GM21515 (cell line): ENCODE data around the gene EDEM3.
A peak's percentile ranks its signal among the peaks of the same experiment; 100 is the strongest.

ENCODE experiments used
- ATAC-seq: cut with Tn5 transposase; IDR thresholded peaks from one replicate; pipeline ENCODE4 v1.9.1; 2021; ENCODE audit not compliant: unreplicated experiment

Gene EDEM3

DNA sequence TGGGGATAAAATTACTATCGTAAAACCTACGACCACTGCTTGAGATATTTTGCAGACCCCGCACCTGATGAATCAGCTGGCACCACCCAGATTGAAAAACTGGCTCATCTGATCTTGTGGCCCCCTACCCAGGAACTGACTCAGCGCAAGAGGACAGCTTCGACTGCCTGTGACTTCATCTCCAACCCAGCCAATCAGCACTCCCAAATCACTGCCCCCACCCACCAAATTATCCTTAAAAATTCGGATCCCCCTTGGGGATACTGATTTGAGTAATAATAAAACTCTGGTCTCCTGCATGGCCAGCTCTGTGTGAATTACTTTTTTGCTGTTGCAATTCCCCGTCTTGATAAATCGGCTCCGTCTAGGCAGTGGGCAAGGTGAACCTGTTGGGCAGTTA lies 81.4 kb downstream of the EDEM3 start:
- ATAC-seq: no peak

DNA sequence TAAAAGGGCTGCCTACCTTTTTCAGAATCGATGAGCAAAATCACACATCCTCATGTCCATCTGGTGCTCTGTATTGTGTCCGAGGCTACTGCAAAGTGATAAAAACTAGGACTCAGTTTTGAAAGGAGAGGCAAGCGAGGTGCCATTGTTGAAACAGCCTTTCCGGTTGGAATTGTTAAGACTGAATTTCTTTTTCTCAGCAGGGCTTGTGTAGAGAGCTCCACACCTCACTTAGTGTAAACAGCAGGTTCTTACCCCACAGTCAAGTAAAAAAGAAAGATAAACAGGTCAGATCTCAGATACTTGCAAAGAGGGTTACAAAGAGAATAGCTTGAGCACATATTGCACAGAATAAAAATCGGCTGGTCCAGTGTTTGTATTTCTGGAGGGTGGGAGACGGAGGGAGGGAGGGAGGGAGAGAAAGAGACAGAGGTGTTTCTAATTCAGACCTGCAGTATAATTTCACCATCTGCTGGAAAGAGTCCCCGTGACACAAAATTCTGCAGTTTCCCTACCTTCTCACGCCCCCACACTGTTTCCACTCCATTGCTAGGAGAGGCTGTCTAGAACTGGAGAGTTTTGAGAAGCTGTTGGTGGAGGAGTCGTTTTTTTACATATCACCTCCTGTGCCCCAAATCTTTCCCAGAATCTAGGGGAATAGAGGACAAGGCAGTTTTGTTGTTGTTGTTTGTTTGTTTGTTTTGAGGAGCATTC lies 82.5 kb downstream of the EDEM3 start:
- ATAC-seq: no peak

DNA sequence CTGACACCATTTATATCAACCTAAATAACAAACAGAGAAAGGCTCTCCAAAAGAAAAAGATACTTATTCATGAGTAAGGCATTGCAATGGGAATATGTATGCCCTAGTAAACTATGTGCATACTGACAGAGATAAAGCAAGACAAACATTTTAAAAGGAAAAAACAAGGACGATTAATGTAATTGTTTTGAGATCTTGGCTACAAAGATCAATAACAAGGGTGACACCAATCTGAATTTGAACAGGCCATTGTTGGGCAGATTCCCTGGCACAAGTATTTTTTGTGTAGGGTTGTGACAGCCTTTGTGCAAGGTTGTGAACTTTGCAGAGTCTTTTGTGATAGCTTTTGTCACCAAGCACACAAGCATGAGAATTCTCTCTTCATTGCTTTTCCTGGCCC lies 85.3 kb downstream of the EDEM3 start:
- no peak for ATAC-seq

DNA sequence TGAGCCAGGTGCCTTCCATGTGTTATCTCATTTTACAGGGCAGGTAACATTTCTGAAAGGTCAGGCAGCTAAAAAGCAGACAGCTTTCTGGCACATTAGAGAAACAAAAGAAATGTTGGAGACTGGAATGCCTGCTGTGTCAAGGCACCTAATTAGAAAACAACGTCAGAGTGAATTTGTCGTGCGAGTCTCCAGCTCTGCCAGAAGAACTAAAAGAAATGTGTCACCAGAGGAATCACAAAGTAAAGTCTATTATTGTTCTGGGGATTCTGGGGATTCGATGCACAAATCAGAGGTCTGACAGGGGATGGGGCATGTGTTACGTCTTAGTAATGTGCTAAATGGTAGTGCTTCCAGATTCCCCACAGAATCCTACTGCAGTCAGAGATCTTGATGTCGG lies 89.3 kb downstream of the EDEM3 start:
- ATAC-seq: no peak

DNA sequence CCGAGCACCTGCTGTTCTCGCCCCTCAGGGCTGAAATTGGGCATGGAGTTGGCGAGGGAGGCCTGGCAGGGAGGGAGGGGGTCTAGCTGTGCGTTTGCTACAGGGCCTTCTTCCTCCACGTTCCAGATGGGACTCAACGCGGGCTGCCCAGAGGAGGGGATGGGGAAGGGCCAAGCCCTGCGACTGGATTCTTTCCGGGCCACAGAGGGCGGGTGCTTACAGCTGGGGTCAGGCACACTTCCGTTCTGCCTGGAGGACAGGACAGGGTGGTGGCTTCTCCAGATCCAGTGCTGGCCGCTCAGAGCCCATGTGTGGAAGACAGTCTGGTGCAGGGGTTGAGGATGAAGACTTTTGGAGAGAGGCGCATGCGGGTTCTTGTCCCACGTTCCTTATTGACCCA lies 90.0 kb downstream of the EDEM3 start:
- no peak for ATAC-seq

DNA sequence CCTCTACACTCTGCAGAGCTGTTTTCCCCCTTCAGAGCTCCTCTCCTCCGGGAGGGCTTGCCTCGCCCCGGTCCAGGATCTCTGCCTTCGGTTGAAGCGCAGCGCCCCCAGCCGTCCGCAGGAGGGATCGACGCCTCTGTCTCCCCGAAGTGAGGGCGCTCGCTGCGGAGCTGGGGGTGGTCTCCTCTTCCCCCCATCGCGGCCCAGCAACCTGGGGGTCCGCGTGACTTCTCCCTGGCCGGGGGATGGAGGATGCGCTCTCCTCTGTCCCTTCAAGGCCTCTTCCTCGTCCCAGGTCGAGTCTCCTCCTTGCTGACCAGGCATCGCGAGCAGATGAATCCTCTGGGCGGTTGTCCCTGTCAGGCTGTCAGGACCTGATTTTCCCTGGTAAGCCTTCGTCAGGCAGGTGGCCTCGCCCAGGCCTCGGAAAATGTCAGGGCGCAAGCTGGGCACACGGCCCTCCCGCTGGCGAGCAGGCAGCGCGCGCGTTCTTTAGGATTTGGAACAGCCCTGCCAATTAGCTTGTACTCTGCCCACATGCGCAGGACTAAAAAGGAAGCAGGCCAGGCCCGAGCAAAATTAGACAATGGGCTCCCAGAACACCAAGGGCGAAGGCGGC lies 90.5 kb downstream of the EDEM3 start:
- peak; percentile 66 for ATAC-seq

DNA sequence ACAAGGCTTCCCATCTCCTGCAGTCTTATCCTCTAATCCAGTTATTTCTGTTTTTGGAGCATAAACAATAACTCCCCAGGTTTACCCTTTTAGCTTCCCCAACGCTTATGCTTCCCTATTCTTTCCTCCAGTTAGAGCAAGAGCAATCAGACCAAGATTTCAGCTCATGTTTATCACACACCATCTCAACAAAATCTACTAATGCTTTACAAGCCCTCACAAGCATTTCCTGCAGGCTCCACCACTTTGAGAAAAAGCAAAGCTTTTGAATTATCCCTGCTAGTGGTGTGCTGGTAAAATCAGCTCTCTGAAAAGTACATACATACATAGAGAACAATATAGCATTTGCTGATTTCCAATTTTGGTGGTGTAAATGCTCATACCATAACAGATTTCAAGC lies 92.9 kb downstream of the EDEM3 start:
- ATAC-seq: no peak

DNA sequence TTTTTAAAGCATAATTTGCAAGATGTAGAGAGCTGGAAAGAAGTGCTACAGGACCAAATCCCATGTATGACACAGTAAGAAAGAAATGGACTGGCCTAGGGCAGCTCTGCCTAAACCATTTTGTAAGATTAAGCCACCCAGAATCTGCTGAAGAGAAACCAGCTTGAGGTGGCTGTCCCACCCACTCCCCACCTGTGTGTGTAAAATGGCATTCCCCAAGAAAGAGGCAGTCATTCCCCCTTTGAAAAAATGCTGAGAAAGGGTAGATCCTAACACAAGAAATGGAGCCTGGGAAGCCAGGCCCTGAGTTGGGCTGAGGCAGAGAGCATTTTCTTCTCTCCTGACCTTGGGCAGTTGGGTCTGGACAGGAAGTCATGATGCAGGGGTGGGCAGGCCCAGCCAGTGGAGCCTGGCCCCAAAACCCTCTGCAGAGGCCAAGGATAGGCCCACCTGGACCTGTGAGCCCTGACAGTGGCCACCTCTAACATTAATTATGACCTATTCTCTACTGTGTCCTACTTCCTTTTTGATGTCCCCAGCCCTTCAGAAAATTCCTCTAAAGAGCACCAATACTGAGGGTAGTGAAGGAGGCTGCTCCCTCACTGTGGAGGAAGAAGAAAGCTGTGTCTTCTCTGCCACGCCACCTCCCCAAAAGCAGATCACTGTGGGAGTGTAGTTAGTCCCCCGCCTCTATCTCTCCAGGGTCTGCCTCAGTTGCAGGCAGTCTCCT lies 94.0 kb downstream of the EDEM3 start:
- no peak for ATAC-seq

DNA sequence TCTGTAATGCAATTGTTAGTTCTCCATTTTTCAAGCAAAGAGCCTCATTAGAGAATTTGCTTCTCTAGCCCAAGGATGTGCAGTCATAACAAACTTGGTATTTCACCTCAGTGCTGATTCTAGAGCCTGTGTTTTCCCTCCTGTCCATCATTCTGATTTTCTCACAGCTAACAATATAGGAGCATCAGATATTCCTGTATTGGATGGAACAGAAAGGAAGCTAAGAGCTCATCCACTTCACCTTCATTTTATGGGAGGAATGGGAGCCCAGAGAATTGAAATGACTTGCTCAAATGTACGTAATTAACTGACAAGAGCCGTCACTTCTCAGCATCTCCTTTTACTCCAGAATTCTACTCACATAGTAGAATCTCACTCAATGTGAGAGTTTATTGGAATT lies 96.6 kb downstream of the EDEM3 start:
- no peak for ATAC-seq

DNA sequence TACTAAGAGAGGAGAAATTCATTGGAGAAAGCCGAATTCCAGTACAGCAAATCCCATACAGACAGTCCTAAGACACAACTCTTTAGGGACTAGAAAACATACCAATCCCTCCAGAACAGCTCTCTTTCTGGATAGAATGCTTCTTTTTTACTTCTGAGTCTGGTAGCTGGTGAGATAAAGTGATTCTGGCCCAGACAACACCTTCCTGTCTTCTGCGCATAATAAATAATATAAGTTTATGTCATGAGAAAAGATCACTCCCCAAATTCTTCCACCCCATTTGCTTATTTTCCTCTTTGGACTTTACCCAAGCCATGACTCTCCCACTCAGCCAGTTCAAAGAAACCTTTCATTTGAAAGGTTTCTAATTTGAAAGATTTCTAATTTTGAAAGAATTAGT lies 98.4 kb downstream of the EDEM3 start:
- ATAC-seq: no peak

DNA sequence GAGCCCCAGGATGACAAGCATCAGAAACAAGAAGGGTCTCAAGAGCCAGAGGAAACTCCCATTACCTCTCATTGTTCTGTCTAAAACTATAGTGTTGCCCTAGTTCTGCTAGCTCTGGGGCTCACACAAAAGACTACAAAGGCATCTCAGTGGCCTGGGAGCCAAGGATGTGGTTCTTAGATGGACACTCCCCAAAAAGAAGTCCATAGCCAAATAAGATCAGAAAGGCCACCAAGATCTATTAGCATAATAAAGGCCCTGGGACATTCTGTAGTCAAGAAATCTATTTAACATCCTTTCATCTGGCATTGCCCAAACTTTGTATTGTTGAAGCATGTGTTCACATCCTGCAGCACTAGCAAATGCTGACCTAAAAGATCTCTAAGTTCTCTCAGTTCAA lies 99.5 kb downstream of the EDEM3 start:
- ATAC-seq: no peak

DNA sequence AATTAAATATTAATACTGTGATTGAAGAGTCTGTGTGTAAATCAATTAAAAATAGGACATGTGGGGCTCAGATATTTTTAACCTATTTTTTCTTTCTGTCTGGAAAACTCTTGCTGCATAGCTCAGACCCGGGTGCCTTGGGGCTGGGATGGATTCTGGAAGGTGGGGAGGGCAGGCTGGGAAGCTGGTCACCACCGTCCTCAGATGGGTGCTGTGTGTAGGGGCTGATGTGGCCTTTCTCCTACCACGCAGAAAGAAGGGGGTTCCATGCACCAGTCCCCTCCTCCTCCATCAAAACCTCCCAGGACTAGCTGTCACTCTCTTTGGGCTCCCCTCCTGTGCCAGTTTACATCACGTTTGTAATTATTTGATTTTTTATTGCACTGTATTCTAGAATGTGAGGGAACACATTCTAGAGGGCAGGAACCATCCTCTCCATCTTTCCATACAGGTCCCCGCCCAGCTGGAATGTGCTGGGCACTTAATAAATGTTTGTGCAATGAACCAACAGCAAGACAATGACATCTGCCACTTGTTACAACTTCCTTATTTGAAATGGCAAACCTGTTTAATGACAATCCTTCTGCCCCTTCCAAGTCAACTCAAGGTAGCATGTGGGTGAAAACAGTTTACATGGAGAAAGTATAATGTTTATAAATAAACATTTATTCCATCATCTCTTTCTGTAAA lies 104.3 kb downstream of the EDEM3 start:
- no peak for ATAC-seq

DNA sequence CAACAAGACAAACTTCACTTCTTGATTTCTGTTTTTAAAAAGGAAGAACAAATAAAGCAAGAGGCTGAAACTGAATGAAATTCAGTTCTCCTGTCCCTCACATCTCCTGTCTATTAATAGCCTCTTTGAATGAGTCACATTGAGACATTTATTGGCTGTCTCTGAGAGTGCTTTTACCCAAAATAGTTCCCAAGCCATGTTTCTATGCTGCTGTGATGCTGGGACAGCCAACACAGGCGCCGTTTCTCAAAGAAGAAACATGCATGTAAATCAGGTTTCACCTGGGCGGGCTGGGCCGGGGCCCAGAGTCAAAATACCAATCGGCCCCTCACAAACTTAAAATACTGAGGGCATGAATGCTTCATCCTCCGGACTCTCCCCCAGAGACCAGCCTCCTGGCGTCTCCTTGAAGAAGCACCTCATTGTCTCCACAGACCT lies 105.2 kb downstream of the EDEM3 start:
- peak; percentile 92 for ATAC-seq

DNA sequence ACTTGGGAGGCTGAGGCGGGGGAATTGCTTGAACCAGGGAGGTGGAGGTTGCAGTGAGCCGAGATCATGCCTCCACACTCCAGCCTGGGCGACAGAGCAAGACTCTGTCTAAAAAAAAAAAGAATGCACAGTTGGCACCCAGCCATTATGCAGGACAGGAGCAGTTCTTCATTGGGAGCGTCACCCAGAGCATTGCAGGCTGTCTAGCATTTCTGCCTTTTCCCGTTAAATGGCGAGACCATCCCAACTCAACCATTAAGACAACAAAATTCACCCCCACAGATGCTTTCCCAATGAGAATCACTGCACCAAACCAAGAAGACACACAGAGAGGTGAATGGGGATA lies 105.8 kb downstream of the EDEM3 start:
- ATAC-seq: no peak

DNA sequence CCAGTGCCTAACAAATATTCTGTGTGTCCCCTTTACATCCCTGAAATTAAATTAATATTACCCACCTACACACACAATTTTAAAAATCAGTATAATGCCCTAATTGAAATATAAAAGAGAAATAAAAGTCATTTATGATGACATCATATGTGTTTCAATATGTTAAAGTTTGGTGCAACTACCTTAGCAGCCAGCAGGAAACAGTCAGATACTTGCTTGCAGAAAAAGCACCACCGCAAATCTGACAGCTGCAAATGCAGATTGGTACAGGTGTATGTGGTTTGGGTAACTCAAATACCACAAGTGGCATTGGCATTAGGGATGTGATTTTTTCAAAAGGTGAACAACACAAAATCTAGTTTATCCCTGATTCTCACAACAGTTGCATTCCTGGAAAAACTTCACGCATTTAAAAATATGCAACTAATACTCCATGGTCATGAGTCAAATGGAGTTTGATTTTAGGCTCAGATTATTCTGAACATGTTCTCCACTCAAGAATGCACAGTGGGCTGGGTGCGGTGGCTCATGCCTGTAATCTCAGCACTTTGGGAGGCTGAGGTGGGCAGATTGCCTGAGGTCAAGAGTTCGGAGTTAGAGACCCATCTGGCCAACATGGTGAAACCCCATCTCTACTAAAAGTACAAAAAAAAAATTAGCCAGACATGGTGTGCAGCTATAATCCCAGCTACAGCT lies 106.3 kb downstream of the EDEM3 start:
- ATAC-seq: no peak

DNA sequence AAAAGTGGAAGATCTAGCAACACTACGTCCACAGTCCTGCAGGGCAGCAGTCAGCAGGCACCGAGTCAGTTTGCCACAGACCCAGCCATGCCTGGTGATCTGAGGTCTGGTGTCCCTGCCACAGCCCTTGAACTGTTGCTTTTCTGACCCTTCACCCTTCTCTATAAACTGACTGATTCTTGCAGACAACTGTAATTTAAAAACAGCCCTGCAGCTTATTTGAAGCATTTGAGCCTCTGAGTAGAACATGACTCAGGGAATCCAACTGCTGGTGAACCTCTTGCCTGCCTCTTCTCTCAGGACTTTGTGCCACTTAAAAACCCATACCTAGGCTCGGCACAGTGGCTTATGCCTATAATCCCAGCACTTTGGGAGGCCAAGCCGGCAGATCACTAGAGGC lies 107.2 kb downstream of the EDEM3 start:
- no peak for ATAC-seq

DNA sequence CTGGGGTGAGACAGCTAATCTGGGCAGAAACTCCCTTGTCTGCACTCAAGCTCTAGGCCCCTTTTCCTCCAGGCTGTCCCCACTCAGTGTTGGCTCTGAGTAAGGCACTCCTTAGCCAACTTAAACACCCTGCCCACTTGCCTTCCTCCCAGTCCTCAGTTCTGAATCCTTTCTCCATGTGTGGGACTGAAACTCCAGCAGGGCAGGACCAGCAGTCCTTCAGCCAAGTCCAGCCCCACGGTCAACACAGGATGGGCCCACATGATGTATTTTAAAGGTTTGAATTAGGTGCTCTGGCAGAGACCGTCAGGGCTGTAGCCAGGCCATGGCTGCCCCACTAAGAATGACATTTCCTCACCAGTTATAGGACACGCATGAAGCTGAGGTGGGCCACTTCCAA lies 107.8 kb downstream of the EDEM3 start:
- no peak for ATAC-seq

DNA sequence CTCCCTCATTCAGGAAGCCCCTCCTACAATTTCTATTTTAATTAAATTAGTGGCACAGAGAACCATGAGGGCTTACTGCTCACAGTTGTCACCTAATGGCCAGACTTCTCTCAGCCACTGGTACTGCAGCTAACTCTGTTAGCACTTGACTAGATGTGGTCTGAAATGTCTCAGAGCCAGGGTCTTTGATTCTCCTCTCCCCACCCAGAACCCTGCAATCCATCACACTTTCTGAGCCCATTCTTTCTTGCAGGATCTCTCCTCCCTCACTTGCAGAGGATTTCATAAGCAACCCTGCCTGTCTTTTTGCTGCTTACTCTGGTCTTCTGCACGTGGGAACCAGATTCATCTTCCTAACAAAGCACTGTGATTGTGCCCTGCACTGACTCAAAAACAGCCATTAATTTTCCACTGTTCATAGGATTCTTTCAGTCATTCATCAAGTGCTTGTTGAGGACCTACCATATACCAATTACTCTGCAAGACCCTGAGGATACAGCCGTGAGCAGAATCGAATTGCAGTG lies 108.4 kb downstream of the EDEM3 start:
- no peak for ATAC-seq

DNA sequence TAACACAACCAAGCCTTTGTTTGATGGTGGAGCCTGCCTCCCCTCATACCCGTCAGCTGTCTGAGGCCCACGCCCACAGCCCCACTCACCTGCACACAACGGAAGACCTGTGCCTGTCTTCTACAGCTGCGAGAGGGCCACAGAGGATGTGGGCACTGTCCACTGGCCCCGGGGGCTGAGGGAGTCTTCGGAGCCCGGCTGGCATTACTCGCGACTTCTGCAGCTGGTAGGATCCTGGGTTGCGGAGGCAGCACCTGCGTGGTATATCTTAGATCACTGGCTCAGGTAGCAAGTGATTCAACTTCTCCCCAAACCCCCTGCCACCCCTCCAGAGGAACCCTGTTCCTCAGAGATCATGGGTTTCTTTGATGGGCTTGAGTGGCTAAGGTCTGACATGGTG lies 109.9 kb downstream of the EDEM3 start:
- ATAC-seq: no peak

DNA sequence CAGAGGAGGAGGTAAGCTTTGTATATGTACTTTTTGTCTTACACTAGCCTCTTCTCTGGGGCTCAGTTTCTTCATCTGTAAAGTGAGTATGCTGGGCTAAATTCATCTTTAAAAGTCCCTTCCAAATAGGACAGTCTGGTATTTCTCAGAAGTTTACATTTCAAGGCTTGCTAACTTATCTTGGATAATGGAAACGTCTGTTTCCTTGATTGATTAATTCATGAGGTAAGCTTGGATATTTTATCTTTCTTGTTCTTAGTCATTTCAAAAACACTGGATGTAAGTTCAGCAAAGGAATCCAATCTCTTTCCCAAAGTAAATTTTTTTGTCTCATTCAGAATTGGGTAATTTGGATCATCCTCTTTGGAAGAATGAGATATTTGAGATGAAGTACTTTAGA lies 111.0 kb downstream of the EDEM3 start:
- ATAC-seq: no peak

DNA sequence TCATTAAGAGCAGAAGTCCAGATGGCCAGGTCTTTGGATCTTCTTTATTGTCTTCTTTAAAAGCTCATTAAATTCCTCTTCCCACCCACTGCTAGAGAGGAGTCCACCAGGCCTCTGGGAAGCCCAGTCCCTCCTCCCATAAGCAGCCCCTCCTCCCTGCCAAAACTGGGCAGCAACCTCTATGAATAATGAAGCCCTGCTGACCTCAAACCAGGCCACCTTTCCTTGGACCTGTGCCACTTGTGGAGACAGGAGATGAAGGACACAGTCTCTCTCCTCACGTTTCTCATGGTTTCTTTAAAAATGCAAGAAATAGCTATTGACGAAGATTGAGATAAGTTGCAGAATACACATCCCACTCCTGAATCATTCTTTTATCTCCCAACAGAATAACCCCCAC lies 112.8 kb downstream of the EDEM3 start:
- ATAC-seq: no peak
